Adrenal gland (tissue), 12 donors: ENCODE data around the gene CADM4. TPM values are rescaled to one million over a fixed set of nuclear protein-coding genes. Genes with fewer than 3 reads are reported as not detected.
"Not testable (repeated sequence)": the region's sequence is repeated elsewhere in the genome, so short reads cannot be mapped to it uniquely, and the experiment has no call there.

ENCODE experiments used
- DNase-seq, 7 donors: peaks; one replicate each; pipeline ENCODE4 v3.0.0-alpha.2; 2019 to 2020
- H3K27ac ChIP-seq, 5 donors: fragments of 200-600 bp; sonication (generic) in 4 of 5; 1 replicate in 3 of 5; 2 replicates in 2 of 5; pipeline versions ENCODE4 v1.5.1 to v1.8.0; 2016 to 2020; ENCODE audit warnings: mild to moderate bottlenecking in 1 of 5
- H3K27me3 ChIP-seq: fragments of 200-600 bp; 2 replicates; pipeline ENCODE4 v1.8.0; 2021
- H3K36me3 ChIP-seq, 2 donors: fragments of 200-600 bp; replicated peaks in 1 of 2; 1 replicate in 1 of 2; 2 replicates in 1 of 2; pipeline versions ENCODE4 v1.5.1 to v1.8.0; 2018 to 2022
- H3K4me1 ChIP-seq, 2 donors: fragments of 200-600 bp; replicated peaks in 1 of 2; 1 replicate in 1 of 2; 2 replicates in 1 of 2; pipeline versions ENCODE4 v1.5.1 to v1.8.0; 2018 to 2021
- H3K4me3 ChIP-seq, 4 donors: fragments of 200-600 bp; sonication (generic) in 3 of 4; one replicate each; pipeline ENCODE4 v1.5.1; 2016 to 2018
- H3K9me3 ChIP-seq, 3 donors: fragments of 200-600 bp; sonication (generic) in 1 of 3; replicated peaks in 1 of 3; 1 replicate in 2 of 3; 2 replicates in 1 of 3; pipeline versions ENCODE4 v1.5.1 to v1.8.0; 2016 to 2021
- CTCF ChIP-seq, 6 experiments: fragments of 450-650 bp in 4 of 6; fragments of 200-600 bp in 2 of 6; sonication (generic) in 1 of 6; IDR thresholded peaks; 1 replicate in 5 of 6; 2 replicates in 1 of 6; pipeline versions ENCODE4 v1.5.1 to v1.8.0; 2016 to 2021; ENCODE audit warnings: antibody characterized with exemption in 6 of 6, mild to moderate bottlenecking in 2 of 6, moderate library complexity in 1 of 6
- POLR2A ChIP-seq, 2 donors: fragments of 450-650 bp; IDR thresholded peaks; one replicate each; pipeline ENCODE4 v1.6.1; 2017; ENCODE audit warnings: antibody characterized with exemption in 2 of 2, mild to moderate bottlenecking in 2 of 2, moderate library complexity in 1 of 2
- WGBS, 4 donors: extraction: QIAGEN DNeasy Blood & Tissue Kit in 2 of 4; methylation state at CpG; one replicate each; pipeline versions ENCODE4 v1.1.5 to v1.1.7; 2013 to 2017; 5-methylcytosine and 5-hydroxymethylcytosine counted together
- intact Hi-C, 2 donors: fragments of 100-400 bp; cut with DNase I; formaldehyde crosslinking; loops; one replicate each; pipeline versions ENCODE4 v1.14.1 to v1.15.0; 2022 to 2023
- polyA plus RNA-seq, 3 donors: library from polyadenylated mRNA; stranded (reverse); fragments of 200-250 nt in 2 of 3; fragments of 350-450 nt in 1 of 3; fragmentation: Illumina TruSeq in 1 of 3; extraction: RNeasy Lipid Tissue Mini Kit (QIAGEN cat#74804) in 1 of 3; gene quantifications; one replicate each; pipeline ENCODE4 v1.2.3, GENCODE V29; 2013 to 2014
- total RNA-seq, 9 donors: library from RNA; depleted of rRNA in 4 of 9; stranded (reverse); fragments of >200 nt in 4 of 9; fragments of 120-200 nt in 1 of 9; fragmentation: NEBNext Ultra II Directional in 1 of 9; extraction: Animal tissue kit (Norgen Biotek cat#: 25700) in 1 of 9; gene quantifications; one replicate each; pipeline versions ENCODE4 v1.1.0 to v1.2.4, GENCODE V29; 2013 to 2023
- donor health status: healthy with polysubstance abuse.
- donor health status: Bipolar disorder and iron deficiency.
- donor health status: DM: yes; HTN: yes; CAD: no.
- donor health status: DM: no; HTN: no; CAD: no.
- donor health status: DM: no; HTN: no; CAD: no.
- donor health status: DM: yes; HTN: yes; CAD: no.

The CADM4 gene
- total and polyA plus RNA-seq, 12 donors: 16.6 to 92.7 (median 40.0) TPM

- no peak for DNase-seq
- Histone ChIP-seq H3K4me3 (no peak overlapping the region), H3K9me3 (no peaks in the 10 kb centered on the region), H3K36me3 (peaks cover 0 to 42% of the 10 kb centered on the region in 2 donors), H3K27me3 (no peaks in the 10 kb centered on the region), H3K27ac (no peak overlapping the region), H3K4me1 (peaks cover 12 to 15% of the 10 kb centered on the region in 2 donors)
- TF ChIP-seq POLR2A (IDR thresholded peaks at IDR 0.05) (no peak), CTCF (IDR thresholded peaks at IDR 0.05) (no peak)
- 95 to 96% (median 96%) methylated on average over 24 to 63 of the region's 63 CpGs for WGBS, 4 donors
- intact Hi-C loops: loop anchor here (5.0 to 10.0 kb wide), 3 partner anchors 35 to 63 kb away; no protein-coding TSS in a partner anchor
Measured at GRCh38 chr19:43591904-43592772, 47.5 kb downstream of the CADM4 start.

- Histone ChIP-seq H3K36me3 (peaks cover 0 to 42% of the 10 kb centered on the region in 2 donors), H3K4me1 (peaks cover 8 to 10% of the 10 kb centered on the region in 2 donors), H3K27ac (no peak overlapping the region), H3K9me3 (no peaks in the 10 kb centered on the region), H3K27me3 (no peaks in the 10 kb centered on the region), H3K4me3 (no peak overlapping the region)
- TF ChIP-seq POLR2A (IDR thresholded peaks at IDR 0.05): no peak
- no peak for TF ChIP-seq CTCF (IDR thresholded peaks at IDR 0.05)
- intact Hi-C loops: loop anchor here (5.0 to 10.0 kb wide), 3 partner anchors 32 to 65 kb away; no protein-coding TSS in a partner anchor
- DNase-seq: no peak
- WGBS, 4 donors: 76 to 89% (median 82%) methylated on average over 6 of the region's 6 CpGs
Measured at GRCh38 chr19:43589678-43590077, 50.0 kb downstream of the CADM4 start.

GRCh38 chr19:43589277-43589676, 50.4 kb downstream of the CADM4 start:
- Histone ChIP-seq H3K9me3 (no peaks in the 10 kb centered on the region), H3K27me3 (no peaks in the 10 kb centered on the region), H3K4me3 (no peak overlapping the region), H3K4me1 (peaks cover 4 to 10% of the 10 kb centered on the region in 2 donors), H3K36me3 (peaks cover 0 to 42% of the 10 kb centered on the region in 2 donors), H3K27ac (no peak overlapping the region)
- intact Hi-C loops: no loop called here
- TF ChIP-seq CTCF (IDR thresholded peaks at IDR 0.05) (no peak), POLR2A (IDR thresholded peaks at IDR 0.05) (no peak)
- no peak for DNase-seq
- WGBS, 4 donors: 81 to 90% (median 85%) methylated on average over 5 of the region's 5 CpGs

- H3K9me3 ChIP-seq, DNase-seq, intact Hi-C loops, H3K4me1 ChIP-seq, H3K27ac ChIP-seq, H3K27me3 ChIP-seq, H3K4me3 ChIP-seq: not testable (repeated sequence)
- 95 to 100% (median 98%) methylated on average over 3 of the region's 3 CpGs for WGBS, 4 donors
- peaks cover 0 to 24% of the 10 kb centered on the region in 2 donors for H3K36me3 ChIP-seq
Measured at GRCh38 chr19:43587029-43587428, 52.6 kb downstream of the CADM4 start.
